ENCODE data around the gene FECH. TPM values are rescaled to one million over a fixed set of nuclear protein-coding genes. Genes with fewer than 3 reads are reported as not detected.

Gene FECH
- total RNA-seq, 1 donor from 2014 or later, result 28.7 TPM

DNA sequence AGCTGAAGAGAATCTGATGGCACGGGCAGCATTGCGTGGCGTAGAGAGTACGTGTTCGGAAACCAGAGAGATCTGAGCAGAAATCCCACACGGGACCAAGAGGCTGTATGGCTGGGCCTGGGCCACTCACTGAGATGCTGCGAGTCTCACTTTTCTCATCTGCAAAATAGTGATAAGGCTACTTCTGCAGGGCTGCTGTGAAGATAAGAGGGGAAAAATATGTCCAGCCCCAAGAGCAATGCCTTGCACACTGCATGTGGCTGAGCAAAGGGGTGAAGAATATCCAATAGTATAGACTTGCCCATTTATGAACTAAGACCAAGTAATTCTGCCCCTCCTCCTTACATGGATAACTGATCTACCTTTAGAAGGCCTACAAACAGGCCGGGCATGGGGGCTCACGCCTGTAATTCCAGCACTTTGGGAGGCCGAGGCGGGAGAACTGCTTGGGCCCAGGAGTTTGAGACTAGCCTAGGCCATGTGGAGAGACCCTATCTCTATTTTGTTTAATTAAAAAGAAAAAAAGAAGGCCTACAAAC, 3.1 kb downstream of the FECH start:
- H3K4me3 ChIP-seq (ENCODE audit: low read depth, low read length), result no peak overlapping the region
- TF ChIP-seq, protein P1, sequence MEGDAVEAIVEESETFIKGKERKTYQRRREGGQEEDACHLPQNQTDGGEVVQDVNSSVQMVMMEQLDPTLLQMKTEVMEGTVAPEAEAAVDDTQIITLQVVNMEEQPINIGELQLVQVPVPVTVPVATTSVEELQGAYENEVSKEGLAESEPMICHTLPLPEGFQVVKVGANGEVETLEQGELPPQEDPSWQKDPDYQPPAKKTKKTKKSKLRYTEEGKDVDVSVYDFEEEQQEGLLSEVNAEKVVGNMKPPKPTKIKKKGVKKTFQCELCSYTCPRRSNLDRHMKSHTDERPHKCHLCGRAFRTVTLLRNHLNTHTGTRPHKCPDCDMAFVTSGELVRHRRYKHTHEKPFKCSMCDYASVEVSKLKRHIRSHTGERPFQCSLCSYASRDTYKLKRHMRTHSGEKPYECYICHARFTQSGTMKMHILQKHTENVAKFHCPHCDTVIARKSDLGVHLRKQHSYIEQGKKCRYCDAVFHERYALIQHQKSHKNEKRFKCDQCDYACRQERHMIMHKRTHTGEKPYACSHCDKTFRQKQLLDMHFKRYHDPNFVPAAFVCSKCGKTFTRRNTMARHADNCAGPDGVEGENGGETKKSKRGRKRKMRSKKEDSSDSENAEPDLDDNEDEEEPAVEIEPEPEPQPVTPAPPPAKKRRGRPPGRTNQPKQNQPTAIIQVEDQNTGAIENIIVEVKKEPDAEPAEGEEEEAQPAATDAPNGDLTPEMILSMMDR (conservative IDR thresholded peaks at IDR 0.05; ENCODE audit: low read depth, low read length), result no peak
- DNase-seq (ENCODE audit: low read depth), result no peak

DNA sequence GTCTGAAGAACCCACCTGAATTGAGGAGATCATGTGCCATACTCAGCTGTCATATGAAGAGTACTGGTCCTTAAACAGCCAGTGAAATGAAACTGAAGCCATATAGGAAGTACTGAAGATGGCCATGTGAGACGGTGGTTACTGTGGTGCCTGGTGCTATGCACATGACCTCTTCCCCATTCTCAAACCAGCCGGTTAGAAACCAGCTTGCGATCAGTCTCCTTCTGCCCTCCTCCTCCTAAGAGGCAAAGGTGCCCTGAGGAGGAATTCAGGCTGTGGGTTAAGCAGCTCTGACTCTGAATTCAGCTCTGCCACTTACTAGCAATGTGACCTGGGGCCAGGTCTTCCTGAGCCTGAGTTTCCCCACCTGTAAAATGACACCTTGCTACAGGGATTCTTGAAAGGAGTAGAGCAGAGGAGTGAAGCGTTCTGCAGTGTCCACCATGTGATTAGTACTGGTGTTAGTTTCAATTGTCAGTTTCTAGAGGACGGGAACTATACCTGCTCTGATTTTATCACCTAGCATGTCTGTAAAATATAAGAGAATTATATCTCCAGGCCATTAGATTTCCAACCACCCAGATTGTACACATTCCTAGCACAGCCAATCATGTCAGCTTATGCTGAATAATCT, 5.1 kb downstream of the FECH start:
- no peak overlapping the region for H3K4me3 ChIP-seq (ENCODE audit: low read depth, low read length)
- DNase-seq (ENCODE audit: low read depth), result no peak
- TF ChIP-seq, protein P1 (conservative IDR thresholded peaks at IDR 0.05; ENCODE audit: low read depth, low read length), result no peak

DNA sequence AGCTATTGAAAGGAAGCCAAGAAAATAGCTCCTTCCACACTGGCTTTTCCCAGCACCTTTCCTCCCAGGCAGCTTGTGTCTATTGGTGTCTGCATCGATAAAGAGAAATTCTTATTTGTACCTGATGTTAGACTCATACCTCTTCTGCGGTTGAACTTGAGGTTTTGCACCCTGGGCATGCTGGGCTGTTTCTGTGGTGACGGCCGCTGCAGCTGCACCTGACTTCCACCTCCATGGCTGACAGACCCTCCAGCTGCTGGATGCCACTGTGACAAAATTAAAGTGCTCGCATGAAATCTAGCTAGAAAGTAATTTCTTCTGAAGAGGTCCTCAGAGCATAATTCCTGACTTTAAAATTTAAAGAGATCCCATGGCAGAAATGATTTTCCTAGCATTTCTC, 6.6 kb downstream of the FECH start:
- H3K4me3 ChIP-seq (ENCODE audit: low read depth, low read length), result no peak overlapping the region
- TF ChIP-seq, protein P1 (conservative IDR thresholded peaks at IDR 0.05; ENCODE audit: low read depth, low read length), result no peak
- DNase-seq (ENCODE audit: low read depth), result no peak

DNA sequence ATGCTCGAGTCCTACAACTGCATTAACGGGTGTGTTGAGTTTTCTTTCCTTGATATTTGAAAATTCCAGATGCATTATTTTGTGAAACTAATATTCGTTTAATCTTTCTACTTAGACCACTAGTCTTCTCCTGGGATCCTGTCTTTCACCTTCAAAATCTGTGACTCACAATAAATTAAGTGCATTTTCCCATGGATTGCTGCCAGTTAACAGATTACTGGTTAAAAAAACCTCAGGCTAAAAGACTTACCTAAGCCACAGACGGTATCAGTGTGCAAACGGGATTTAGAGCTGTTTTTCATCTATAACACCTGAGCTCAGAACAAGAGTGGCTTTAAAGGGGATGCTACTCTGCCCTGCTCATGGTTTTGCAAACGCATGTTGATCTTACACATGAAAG, 10.2 kb downstream of the FECH start:
- DNase-seq (ENCODE audit: low read depth), result no peak
- no peak overlapping the region for H3K4me3 ChIP-seq (ENCODE audit: low read depth, low read length)
- TF ChIP-seq, protein P1 (conservative IDR thresholded peaks at IDR 0.05; ENCODE audit: low read depth, low read length), result no peak

DNA sequence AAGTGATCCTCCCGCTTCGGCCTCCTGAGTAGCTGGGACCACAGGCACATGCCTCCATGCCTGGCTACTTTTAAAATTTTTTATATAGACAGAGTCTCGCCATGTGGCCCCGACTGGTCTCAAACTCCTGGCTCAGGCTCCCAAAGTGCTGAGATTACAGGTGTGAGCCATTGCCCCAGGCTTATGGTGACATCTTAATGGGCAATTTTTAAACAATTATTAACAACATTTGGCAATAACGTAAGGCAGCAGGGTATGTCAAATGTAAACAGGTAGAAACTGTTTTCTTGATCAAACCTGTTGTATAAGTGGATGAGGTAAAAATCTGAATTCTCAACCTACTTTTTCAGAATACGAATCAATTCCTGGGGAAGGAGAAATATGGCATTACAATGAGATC, 11.0 kb downstream of the FECH start:
- H3K4me3 ChIP-seq (ENCODE audit: low read depth, low read length), result no peak overlapping the region
- DNase-seq (ENCODE audit: low read depth), result no peak
- TF ChIP-seq, protein P1 (conservative IDR thresholded peaks at IDR 0.05; ENCODE audit: low read depth, low read length), result no peak

DNA sequence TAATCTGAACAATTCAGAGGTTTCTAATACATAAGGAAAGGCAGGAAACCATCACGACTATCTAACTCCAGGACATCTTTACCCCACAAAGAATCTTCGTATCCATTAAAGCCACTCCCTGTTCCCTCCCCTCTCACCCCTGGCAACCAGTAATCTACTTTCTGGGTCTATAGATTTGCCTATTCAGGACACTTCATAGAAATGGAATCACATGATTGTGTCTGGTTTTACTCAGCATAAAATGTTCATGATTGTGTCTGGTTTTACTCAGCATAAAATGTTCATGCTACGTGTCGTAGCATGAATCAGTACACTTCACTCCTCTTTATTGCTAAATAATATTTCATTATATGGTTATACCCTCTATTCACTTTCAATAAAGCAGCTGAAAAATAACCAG, 11.6 kb downstream of the FECH start:
- DNase-seq (ENCODE audit: low read depth), result no peak
- TF ChIP-seq, protein P1 (conservative IDR thresholded peaks at IDR 0.05; ENCODE audit: low read depth, low read length), result no peak
- H3K4me3 ChIP-seq (ENCODE audit: low read depth, low read length), result no peak overlapping the region

DNA sequence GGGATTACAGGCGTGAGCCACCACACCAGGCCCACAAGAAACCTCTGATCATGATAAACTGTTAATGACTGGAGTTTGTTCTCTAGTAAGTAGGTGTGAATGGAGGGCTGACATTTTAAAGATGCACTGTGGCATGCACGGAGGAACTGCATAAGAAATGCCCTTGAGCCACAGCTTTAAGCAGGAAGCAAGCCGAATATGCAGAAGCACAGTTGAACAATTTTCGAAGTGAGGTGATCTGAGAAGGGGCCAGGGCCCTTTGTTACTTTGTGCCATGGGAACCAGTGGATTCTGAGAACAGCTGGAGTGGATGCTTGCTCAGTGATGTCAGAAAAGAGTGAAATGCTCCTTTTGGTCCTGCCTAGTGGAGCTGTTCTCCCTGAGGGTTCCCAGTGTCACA, 16.3 kb downstream of the FECH start:
- no peak for DNase-seq (ENCODE audit: low read depth)
- H3K4me3 ChIP-seq (ENCODE audit: low read depth, low read length), result no peak overlapping the region
- TF ChIP-seq, protein P1 (conservative IDR thresholded peaks at IDR 0.05; ENCODE audit: low read depth, low read length), result no peak

Data from epithelial cell of proximal tubule (primary cell).